ENCODE data around the gene SMPD2. TPM values are rescaled to one million over a fixed set of nuclear protein-coding genes. Genes with fewer than 3 reads are reported as not detected.

SMPD2 gene
- total and polyA plus RNA-seq, 9 of the 15 experiments (the other 6 are each of a cell fraction or from before 2014, with no cell fraction given) = 0.13 to 21.8 (median 18.3) TPM

GRCh38 chr6:109482905-109483734 is 42.6 kb downstream of the SMPD2 start, which contains the start of gene ZBTB24 (continued):
- TF ChIP-seq MNT (conservative IDR thresholded peaks at IDR 0.05) (peak; percentile 24 to 80; a peak in 2 of 4 replicates), PYGO2 (tag; IDR thresholded peaks at IDR 0.05) (no peak), NR2F6 (CRISPR knock-in tag; IDR thresholded peaks at IDR 0.05) (no peak), ZKSCAN1 (IDR thresholded peaks at IDR 0.05; ENCODE audit: low read depth, low read length) (no peak), L3MBTL2 (IDR thresholded peaks at IDR 0.05) (peak; percentile 53; the same call in 1 of the 2 replicates), FOXO4 (CRISPR knock-in tag; IDR thresholded peaks at IDR 0.05) (no peak), DNMT1 (IDR thresholded peaks at IDR 0.05) (no peak), RNF2 (IDR thresholded peaks at IDR 0.05) (no peak), CBX1 (IDR thresholded peaks at IDR 0.05; ENCODE audit: low read depth) (no peak), ZNF639 (CRISPR knock-in tag; conservative IDR thresholded peaks at IDR 0.05 in 1 of 2, IDR thresholded peaks at IDR 0.05 in 1 of 2) (0 out of 4 replicates have a peak, but pooled peaks of 1 of the 2 experiments have one; percentile 19), ZNF232 (CRISPR knock-in tag; IDR thresholded peaks at IDR 0.05) (no peak), MBD1 (CRISPR knock-in tag; IDR thresholded peaks at IDR 0.05) (no peak), HCFC1 (IDR thresholded peaks at IDR 0.05; ENCODE audit: low read depth, low read length) (0 out of 2 replicates have a peak, but pooled peaks have one; percentile 34), CTBP1 (IDR thresholded peaks at IDR 0.05; ENCODE audit: borderline replicate concordance) (peak; percentile 48; the same call in 1 of the 2 replicates), ZNF592 (IDR thresholded peaks at IDR 0.05) (no peak), ZNF75A (CRISPR knock-in tag; IDR thresholded peaks at IDR 0.05) (no peak)
